HG03460 (cell line): ENCODE data around the gene ERC1.

Source experiments
- ATAC-seq: cut with Tn5 transposase; IDR thresholded peaks from one replicate; pipeline ENCODE4 v1.9.1; 2021; ENCODE audit not compliant: unreplicated experiment

Gene ERC1

DNA sequence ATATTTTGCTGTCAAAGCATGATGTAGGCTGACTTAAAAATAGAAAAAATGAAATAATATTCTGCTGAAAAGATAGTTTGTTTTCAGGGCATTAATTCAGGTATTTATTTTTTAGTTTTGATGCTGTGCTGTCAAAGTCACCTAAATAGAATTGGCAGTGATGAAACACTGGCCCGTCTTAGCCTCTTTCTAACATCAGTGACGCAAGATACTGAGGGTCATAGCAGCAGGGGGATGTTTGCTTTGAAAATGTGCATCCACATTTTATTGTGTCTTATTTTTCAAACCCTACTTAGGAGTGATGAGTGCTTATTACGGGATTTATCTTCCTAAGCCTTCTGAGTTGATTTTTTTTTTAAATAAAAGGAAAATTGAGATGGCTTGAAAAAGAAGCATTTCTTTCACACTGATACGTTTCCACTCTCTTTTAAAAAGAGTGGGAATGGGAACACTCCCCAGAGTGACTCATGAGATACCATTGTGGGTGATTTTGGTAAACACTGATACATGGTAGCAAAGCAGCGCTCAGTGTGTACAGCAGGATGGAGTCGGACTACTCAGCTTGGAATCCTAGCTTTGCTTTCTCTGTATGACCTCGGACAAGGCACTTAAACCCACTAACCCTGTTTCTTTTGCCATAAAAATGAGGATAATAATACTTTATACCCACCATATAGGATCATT lies 290.8 kb downstream of the ERC1 start:
- no peak for ATAC-seq

DNA sequence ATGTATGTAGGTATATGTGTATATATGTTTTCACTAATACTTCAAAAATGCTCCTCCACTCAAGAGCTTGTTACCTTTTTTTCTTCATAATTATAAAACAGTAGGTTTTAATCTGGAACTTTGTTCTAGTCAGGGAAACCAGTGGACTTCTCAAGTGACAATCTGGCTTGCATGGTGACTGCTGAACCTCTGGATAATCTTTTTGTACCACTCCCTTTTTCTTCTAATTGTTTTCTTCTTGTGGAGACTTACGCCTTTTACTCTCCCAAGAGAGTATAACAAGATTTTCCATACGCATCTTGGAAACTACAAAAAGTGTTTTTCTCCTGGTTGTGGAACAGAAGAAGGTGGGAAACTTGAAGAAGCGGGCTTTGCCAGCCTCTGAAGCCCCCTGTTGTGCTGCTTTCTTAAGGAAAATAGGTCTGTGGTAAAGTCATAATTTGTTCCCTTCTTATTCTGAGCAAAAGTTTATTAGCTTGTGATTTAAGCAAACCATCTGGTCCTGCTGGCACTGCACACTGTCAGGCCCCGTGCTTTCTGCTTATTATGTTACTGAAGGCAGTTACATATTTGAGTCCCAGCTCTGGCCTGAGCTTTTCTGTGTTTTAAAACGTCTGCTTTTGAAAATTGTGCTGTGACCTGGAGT lies 291.8 kb downstream of the ERC1 start:
- ATAC-seq, result no peak

DNA sequence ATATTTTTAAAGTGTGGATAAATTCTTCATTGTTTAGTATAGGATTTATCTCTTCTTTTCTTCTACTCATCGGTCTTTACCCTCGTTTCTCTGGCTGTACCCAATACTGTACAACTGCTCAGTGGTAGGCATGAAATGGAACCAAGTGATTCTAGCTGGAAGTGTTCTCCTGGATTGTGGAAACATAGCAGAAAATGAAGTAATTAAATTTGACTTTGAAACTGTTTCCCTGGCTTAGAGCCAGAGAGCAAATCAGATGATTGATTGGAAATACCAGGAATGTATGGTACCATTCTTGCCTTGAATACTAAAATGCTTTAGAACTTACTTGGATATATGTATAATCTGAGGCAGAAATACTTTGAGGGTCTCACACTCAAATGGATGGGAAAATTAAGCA lies 292.3 kb downstream of the ERC1 start:
- ATAC-seq, result no peak

DNA sequence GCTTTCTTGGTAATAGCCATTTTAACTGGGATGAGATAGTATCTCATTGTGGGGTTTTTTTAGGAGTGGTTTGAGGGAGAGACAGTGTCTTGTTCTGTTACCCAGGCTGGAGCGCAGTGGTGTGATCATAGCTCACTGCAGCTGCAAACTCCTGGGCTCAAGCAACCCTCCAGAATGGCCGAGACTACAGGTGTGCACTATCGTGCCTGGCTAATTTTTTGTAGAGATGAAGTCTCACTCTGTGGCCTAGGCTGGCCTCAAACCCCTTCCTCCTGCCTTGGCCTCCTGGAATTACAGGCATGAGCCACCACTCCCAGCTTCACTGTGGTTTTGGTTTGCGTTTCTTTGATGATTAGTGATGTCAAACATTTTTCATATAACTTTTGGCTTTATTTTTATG lies 293.6 kb downstream of the ERC1 start:
- ATAC-seq, result no peak

DNA sequence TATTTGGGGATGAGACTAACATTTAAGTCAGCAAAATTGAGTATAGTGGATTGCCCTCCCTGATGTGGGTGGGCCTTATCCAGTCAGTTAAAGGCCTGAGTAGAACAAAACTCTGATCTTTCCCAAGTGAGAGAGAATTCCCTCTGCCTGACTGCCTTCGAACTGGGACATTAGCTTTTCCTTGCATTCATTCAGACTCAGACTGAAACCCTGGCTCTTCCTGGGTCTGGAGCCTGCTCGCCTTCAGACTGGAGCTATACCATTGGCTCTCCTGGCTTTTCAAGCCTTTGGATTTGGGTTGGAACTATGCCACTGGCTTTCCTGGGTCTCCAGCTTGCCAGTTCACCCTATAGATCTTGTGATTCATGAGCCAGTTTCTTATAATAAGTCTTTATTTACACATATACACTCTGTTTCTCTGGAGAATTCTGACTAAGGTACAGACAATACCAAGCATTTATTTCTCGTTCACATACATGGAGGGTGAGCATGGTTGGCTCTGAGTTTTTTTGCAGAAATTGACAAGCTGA lies 296.5 kb downstream of the ERC1 start:
- no peak for ATAC-seq

DNA sequence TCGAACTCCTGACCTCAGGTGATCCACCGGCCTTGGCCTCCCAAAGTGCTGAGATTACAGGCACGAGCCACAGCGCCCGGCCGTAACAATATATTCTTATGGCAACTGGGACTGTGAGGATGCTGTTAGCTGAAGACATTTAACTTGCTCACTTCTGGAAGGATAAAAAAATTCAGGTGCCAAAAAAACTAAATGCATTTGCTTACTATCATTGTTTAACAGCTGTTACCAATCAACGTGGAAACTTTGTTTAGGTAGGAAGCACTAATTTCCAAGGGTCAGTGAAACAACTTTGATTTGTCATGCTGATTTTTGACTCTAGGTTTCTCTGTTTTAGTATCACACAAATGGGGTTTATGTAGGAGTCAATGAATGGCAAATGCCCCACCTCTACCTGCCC lies 297.3 kb downstream of the ERC1 start:
- no peak for ATAC-seq

DNA sequence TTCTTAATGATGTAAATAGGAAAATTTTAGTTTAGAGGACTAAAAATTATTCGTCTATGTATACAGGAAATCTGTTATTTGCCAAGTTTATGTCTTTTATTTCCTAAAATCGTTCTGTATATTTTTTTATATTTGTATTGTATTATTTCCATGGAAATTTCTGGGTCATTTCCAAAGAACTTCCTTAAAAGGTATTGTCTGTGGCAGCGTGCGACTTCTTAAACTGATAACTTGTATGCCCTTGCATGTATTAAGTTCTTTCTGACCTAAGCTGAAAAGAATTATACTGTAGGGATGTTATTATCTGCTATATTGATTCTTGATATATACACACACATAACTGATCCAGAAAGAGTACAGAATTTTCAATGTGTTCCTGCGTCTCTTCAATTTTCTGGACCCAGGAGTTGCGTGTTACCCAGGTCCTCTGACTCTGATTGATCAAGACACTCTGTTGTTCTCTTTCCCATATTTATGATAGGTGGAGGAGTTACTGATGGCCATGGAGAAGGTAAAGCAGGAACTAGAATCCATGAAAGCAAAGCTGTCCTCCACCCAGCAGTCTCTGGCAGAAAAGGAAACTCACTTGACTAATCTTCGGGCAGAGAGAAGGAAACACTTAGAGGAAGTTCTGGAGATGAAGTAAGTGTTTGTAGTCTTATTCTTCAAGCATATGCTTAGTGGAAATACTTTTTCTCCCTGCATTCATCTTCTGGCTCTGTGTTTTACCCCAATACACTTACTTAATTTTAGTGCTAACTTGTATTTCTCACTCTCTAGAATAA lies 298.5 kb downstream of the ERC1 start:
- no peak for ATAC-seq

DNA sequence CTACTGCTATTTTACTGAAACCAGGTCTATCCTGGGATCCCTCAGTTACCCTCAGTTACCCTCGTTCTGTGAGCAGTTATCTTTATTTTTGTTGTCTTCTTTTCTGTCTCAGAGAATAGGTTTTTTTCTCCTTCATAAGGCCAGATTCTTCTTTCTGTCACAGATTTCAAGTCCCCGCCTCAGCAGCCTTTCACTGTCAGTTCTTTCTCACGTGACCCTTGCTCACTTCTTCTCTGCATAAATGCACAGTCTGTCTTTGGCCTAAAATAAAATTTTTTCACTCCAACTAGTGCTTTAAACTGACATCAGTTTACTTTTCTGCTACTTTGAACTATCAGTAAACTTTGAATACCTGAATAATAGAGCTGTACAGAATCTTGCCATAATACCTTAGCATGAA lies 299.7 kb downstream of the ERC1 start:
- no peak for ATAC-seq

DNA sequence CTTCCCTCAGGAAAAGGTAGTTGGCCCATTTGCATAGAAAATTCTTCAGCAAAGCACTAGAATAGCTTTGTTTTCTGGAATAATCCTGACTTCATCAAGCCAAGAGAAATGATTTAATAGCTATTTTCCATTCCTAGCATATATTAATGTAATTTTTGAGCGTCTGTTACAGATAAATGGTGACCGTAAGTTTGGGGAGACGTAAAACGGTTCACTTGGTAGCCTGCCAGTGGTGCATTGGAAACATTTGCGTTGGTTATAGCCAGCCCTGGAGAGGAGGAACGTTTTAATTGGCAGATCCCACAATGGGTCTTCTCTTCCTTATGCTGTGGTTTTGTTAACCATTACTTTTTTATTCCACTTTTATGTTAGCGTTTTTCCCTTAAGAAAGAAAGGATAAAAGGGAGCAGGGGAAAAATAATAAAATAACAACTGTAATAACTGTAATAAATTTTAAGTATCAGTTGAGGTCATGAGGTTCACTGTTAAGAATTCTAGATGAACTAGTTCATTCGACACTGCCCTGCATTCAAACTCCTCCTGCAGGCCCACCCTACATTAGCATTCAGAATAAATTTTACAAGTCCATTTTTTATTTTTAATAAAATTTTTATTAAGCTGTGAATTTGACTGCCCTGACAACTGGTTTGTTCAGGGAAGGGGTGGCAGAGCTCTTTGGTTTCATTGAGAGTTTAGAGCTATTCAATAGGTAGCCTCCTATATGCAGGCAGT lies 300.7 kb downstream of the ERC1 start:
- no peak for ATAC-seq

DNA sequence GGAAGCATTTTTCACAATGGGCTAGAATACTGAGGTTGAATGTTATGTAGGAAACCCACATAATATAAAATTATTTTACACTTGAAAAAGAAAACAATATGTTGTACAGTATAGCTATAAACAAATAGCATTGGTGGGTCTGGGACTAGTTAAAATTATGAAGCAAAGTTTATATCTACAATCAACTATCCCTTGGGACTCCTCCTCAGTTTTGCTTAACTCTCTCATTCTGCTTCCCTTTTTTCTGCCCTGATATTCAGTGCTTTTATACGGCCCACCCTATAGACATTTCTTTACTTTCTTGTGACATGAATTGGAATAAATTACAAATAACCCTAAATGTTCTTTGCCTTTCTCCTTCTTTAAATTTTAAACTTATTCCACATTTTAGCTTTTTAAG lies 302.9 kb downstream of the ERC1 start:
- no peak for ATAC-seq

DNA sequence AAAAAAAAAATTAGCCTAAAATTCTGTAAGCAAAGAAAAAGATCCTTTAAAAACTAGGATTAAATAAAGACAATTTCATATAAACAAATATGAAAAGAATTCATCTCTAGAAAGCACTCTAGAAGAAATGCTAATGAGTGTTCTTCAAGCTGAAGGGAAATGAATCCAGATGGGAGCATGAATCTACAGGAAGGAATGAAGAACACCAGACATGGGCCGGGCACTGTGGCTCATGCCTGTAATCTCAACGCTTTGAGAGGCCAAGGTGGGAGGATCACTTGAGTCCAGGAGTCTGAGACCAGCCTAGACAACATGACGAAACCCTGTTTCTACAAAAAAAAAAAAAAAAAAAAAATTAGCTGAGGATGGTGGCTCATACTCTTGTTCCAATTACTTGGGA lies 306.2 kb downstream of the ERC1 start:
- ATAC-seq, result no peak

DNA sequence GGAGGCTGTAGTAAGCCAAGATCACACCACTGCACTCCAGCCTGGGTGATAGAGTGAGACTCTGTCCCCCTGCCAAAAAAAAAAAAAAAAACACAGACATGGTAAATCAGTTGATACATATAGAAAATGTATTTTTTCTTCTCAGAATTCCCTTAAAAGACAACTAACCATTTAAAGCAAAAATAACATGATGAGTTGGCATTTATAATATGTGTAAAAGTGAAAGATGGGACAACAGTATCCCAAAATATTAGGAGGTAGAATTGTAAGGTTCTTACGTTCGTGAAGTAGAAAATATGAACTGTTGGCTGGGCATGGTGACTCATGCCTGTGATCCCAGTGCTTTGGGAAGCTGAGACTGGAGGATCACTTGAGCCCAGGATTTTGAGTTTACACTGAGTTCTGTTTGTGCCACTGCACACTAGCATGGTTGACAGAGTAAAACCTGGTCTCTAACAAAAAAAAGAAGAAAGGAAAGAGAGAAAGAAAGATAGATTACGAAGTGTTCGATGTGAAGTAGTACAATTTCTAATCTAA lies 306.7 kb downstream of the ERC1 start:
- no peak for ATAC-seq

DNA sequence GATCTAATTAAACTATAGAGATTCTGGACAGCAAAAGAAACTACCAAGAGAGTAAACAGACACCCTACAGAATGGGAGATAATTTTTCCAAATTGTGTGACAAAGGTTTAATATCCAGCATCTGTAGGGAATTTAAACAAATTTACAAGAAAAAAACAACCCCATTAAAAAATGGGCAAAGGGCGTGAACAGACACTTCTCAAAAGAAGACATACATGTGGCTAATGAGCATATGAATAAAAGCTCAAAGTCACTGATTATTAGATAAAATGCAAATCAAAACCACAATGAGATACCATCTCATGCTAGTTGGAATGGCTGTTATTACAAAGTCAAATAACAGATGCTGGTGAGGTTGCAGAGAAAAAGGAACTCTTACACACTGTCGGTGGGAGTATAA lies 309.4 kb downstream of the ERC1 start:
- no peak for ATAC-seq

DNA sequence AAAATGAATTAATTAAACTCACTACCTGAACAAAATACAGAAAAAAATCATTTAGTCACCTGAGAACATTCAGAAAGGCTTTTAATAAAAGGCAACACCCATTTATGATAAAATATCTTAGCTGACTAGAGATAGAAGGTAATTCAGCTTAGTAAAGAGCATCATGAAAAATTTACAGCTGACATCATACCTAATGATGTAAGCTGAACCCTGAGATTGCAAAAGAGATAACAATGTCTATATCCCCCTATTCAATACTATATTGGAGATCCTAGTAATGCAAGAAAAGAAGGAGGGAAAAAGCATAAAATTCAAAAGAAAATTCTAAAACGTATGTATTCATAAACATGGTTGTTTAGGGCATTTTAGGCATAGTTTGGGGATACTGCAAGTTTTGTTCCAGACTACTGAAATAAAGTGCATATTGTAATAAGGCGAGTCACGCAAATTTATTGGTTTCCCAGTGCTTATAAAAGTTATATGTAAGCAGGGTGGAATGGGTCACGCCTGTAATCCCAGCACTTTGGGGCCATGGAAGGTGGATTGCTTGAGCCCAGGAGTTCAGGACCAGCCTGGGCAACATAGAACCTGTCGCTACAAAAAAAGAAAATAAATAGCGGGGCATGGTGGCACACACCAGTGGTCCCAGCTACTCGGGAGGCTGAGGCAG lies 311.3 kb downstream of the ERC1 start:
- ATAC-seq, result no peak

DNA sequence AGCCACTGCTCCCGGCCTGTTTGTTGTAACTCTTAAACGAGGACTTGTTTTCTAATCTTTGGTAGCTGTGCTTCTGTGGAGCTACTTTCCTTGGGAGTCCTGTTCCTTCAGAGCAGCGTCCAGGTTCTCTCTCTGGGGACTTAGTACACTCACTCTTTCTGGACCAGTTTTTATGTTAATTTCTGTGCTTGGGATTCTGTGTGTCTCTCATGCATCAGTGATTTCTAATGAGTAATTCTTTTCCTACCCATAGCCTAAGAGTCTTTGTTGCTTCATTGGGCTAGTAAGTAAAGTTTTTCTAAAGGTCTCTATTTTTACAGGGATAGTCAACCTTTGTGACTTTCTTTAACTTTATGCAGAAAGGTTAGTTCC lies 314.0 kb downstream of the ERC1 start:
- no peak for ATAC-seq

DNA sequence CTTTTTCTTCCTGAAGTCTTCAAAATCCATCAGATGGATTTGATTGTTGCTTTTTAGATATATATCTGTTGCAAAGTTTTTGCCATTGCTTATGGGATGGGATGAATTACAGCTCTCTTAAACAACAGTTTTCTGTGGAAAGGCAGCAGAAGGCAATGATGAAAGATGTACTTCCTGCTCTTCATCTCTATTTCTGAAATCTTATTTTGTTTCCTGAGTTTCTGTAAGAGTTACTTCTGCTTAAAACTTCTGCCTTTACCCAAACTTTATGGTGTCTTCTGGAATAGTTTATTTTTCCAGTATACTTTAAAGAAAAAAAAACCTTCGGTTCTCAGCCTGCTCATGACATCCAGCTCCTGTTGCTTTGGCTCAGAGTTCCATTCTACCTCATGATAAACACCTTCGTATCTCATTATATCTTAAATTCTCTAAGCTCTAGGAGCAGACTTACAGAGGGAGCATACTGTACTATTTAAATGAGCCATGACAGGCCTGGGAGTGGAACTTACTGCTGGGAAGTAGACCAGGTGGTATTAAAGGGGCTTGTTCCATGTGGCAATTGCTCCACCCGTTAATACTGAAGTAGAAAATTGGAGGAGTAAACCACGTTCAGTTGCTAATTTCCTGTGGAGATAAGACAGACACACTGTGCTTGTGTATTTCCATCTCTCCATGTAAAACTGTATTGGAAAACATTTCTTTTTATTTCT lies 314.9 kb downstream of the ERC1 start:
- no peak for ATAC-seq

DNA sequence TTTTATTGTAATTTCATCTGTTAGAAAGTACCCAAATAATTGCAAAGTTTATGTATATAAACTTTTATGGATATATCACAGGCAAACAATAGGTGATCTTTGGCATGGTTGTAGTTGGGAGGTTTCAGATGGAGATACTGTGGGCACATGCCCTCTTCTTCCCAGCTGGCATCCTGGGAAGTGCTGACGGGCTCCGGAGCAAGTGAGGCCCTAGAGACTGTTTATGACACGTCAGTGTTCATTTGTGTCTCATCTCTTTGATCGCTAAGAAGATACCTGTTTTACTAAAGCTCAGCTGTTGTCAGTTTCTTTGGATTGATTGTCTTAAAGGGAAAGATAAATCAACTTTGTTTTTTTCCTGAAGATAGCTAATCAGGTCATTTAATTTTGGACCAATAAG lies 315.8 kb downstream of the ERC1 start:
- ATAC-seq, result no peak

DNA sequence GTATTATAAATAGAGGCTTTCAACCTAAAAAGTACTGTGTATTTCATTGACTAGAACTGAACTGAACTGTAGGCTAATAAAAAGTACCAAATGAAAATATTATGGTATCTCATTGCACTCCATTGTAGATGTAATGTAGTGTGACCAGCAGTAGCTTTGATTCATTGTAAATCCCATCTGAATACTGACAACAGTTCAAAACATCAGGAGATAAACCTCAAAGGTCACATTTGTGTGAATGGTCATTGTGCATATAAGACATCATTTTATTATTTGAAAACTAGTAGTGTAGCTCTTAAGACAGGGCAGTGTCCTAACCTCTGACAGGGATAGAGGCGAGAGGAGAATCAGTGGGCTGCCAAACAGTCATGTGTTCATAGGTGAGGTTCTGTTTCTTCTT lies 316.8 kb downstream of the ERC1 start:
- no peak for ATAC-seq

DNA sequence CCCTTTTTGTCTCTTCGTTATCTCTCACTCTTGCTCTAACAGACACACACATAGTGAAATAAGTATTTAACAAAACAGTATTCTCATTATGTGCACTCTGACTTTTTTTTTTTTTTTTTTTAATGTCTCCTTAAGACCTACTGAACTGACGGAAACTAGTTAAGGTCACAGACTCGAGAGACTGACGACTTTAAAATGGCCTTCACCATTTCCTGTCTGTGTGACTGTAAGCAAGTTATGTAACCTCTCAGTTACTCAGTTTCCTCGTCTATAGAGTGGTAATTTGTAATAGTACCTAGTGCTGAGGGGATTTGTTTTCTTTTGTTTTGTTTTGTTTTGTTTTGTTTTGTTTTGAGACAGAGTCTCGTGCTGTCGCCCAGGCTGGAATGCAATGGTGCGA lies 318.6 kb downstream of the ERC1 start:
- ATAC-seq, result no peak

DNA sequence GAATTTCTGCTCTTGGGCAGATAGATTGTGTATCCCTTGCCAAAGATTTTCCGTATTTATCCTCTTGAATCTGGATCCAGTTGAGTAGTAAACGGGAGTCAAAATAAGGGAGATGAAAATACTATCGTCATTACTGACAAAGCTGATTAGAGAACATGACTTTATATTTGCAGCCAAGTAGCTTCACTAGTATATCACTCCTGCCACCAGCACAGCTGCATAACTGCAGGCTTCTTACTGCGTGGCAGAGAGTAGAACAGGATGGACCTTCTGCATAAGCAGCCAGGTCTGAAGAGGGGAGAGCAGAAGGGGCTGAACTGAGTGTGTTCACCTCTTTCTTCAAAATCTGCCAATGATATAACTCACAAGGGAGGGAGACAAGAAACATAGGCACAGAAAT lies 319.6 kb downstream of the ERC1 start:
- ATAC-seq, result no peak
